HG02870 (cell line): Measurements from ENCODE around the gene SIL1.

Experiments used
- ATAC-seq: cut with Tn5 transposase; IDR thresholded peaks from one replicate; pipeline ENCODE4 v1.9.1; 2021; ENCODE audit warnings: mild to moderate bottlenecking, moderate library complexity; ENCODE audit not compliant: unreplicated experiment

SIL1 gene

DNA sequence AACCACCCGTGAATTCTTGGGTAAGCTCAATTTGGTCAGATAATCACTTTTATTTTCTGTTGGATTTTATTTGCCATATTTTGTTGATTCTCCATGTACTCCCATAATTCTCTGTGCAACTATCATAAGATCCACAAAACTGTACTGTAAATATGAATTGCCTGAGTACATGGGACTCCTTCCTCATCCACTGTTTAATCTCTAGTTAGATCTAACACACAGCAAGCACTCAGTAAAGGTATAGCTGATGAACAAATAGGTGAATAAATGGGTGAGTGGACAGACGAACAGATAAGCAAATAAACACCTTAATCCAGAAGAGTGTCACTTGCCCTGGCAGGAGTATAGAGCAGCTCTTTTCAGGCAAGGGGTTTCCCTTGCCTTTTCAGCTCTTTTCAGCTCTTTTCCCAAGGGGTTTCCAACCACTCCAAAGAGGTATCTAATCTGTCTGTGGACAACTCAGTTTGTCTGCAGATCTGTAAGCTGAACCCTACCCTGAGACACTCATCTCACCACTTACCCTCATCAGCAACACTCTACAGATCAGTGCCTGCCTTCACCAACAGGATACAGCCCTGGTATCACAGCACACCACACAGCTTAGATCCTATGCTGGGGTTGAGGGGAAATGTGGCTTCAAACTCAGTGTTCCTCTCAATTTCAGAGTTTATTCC, 51.2 kb downstream of the SIL1 start:
- no peak for ATAC-seq

DNA sequence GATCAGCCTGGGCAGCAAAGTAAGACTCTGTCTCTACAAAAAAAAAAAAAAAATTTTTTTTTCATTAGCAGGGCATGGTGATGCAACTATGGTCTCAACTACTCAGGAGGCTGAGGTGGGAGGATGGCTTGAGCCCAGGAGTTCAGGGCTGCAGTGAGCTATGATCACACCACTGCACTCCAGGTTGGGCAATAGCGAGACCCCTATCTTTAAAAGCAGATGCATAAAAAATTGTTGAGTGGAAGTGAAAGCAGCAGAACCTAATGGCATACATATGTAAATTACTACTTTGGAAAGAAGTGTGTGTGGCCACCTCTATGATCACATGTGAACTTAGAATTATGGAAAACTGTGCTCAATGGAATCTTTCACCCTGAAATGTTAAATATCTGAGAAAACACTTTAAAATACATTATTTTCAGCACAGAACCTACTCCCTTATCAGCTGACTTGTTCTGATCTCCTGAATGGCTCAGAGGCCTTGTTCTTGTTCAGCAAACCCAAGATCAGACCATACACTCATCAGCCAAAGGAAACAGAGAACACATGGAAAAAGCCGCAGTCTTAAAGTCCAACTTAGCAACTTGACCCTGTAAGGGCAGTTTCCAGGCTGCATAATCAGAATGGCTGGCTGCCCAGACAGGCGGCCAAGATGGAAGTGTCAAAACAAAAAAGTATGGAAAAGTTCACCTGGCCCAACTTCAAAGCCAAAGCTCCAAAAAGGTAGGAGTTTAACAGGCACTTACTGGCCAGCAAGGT, 56.5 kb downstream of the SIL1 start:
- ATAC-seq = no peak

DNA sequence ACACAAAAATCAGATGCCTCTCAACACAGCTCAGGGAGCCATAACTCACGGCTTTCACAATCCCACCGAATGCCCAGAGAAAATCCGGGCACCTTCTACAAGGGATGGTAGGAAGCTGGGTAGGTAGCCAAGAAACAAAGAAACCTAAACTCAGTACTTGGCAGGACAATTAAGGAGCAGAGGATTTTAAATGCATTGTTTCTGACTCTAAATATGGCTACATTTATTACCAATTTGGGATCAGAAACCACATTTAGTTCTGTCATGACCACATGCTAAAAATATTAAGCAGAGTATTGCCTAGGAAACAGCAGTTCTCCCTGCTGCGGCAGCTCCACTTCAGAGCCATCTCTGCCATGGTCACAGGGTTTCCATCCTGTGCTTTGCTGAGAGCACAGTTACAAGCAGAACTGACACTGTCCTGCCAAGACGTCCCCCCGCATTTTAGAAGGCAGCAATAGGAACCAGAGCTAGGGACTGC, 57.5 kb downstream of the SIL1 start:
- ATAC-seq = no peak

DNA sequence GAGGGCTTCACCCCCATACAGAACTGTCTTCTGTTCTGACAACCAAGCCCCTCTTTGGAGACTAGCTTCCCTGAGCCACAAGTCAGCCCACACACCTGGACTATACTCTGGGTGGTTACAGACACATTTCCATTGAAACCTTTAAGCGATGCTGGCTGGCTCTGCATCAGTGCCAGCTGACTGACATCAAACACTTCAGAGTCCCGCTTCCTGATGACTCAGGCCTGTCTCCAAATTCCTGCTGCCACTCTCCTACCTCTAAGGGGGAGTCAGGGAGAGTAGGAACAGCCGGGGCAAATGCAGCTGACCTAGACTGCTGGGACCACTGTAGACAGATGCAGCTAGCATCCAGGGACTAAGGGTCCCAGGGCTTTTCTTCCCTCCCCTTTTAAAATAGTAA, 59.4 kb downstream of the SIL1 start:
- no peak for ATAC-seq

DNA sequence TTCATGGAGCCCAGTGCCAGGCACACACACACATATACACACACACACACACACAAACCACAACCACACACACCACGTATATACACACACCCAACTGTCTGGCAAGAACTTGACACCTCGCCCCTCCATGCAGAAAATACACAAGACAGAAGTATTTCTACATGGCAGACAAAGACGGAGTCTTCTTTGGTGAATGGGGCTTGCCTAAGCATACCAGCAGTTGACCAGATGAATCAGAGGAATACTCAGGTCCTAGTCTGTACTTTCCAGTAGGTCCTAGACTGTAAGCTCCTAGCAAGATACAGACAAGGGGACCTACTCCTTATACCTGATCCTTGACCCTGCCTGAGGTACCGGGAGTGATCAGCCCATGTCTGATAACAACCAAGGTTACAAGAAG, 60.1 kb downstream of the SIL1 start:
- no peak for ATAC-seq

DNA sequence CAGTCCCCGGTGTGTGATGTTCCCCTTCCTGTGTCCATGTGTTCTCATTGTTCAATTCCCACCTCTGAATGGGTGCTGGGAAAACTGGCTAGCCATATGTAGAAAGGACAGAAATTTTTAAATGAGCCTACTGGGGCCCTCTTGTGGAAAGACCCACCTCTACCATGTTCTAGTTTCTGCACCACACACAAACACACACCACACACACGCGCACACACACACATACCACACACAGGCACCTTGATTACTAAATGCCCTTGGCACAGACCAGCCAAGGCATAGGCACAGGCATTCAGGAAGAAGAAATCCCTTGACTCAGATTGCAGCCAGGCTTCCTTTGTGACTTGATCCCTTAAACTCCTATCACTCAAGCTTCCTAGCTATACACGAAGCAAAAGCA, 60.5 kb downstream of the SIL1 start:
- no peak for ATAC-seq

DNA sequence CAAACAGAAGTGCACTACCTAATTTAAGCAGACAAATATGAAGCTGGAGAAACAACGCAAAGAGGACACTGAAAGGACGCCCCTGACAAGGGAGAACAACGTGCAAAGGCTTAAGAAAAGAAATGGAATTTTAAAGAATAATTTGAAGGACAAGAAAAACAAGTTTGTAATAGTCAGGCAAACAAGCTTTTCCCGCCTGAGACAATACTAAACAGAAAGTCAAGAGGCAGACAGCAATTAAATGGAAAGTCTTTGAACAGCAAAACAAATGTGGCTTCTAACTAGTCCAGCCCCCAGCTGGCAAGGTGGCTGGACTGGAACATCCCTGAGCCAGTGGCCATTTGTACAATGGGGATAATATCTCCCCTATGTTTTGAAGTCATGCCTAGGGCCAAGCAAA, 63.3 kb downstream of the SIL1 start:
- no peak for ATAC-seq

DNA sequence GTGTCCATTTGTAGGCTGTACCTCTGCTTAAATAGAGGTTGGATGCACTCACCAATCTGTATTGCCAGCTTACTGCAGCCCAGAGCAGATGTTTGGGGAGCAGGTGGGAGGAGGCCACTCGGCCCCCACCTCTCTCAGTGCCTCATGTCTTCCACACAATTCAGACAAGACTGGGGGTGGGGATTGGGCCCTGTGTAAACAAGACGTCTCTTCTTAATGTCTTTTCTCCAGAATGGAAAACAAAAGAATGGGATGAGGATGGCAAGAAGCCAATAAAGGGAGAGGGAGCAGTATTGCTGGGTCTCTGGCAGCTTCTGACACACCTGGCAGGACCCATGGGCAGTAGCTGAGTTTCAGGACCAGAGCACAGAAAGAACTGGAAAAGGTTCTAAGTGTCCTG, 64.9 kb downstream of the SIL1 start:
- no peak for ATAC-seq

DNA sequence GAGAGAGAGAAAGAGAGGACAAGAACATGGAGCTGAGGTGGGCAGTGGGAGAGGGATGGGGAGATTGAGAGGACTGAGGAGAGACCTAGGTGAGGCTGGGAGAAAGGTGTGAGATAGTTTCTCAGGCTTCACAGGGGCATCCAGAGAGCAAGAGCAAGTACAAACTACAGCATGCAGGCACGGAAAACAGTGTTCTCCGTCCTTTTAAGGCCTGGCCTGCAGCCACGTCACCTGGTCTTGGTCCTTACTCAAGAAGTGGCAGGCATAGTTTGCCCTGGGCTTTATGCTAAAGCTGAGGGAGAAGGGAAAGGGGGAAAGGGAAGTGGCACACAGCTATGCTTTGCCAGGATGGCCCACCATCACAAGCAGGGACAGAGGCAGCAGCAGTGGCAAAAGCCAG, 65.7 kb downstream of the SIL1 start:
- no peak for ATAC-seq

DNA sequence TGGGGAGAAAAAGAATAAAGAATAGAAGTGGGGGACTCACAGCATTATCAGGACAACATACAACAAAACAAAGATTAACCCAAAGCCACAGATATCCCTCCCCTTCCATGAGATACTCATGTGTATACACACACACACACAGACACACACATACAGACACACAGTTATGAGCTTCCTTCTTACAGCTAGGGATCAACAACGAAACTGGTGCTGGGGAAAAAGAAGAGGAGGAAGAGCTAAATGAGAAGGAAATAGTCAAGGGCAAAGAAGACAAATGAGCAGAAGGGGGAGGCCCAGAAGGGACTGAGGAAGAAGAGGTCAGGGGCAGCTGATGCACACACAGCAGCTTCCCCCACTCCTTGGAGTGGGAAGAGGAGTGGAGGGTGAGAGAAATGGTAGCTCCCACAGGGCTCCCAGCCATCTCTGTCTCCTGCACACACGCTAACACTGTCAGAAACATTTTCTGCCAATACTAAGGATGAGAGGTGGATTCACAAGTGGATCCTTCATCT, 66.2 kb downstream of the SIL1 start:
- ATAC-seq = no peak

DNA sequence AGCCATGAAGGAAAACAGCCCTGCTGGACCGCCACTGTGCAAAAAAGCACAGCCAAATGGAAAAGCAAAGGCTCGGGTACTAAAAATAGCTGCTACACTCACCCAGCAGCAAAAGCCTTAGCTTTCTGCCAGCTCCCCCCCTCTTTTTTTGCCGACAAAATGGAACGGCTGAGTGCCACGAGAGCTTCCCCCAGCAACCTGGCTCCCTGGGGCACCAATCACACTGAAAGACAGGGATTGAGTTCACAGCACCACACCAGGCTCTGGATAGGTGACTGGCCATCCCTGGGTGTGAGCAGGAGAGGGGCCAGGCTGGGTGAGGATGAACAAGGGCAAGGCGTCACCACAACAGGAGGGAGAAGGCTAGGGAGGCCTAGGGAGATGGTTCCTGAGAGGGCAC, 66.7 kb downstream of the SIL1 start:
- no peak for ATAC-seq

DNA sequence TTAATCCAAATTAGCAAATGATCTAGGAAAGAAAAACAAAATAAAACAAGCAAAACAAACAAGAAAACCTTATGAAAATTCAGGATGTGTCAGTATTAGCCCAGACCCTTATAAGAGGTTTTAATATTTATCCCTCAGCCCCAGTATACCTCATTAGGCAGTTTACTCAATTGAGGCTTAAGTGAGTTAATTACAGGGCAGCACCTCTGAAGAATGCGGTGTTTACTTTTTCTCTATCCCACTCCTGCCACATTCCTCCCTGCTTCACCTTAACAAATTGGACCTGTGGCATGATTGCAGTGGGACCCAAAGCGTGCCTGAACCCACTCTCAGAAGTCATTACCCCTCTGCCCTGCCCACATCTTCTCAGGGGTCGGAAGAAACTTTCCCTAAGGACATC, 67.1 kb downstream of the SIL1 start:
- ATAC-seq = no peak

DNA sequence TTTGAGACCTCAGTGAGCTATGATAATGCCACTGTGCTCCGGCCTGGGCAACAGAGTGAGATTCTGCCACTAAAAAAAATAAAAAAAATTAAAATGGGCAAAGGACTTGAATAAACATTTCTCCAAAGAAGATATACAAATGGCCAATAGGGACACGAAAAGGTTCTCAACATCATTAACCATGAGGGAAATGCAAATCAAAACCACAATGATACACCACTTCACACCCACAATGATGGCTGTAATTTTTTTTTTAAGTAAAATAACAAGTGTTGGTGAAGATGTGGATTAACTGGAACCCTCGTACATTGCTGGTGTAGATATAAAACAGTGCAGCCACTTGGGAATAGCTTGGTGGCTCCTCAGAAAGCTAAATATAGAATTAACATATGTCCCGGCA, 68.0 kb downstream of the SIL1 start:
- ATAC-seq = no peak

DNA sequence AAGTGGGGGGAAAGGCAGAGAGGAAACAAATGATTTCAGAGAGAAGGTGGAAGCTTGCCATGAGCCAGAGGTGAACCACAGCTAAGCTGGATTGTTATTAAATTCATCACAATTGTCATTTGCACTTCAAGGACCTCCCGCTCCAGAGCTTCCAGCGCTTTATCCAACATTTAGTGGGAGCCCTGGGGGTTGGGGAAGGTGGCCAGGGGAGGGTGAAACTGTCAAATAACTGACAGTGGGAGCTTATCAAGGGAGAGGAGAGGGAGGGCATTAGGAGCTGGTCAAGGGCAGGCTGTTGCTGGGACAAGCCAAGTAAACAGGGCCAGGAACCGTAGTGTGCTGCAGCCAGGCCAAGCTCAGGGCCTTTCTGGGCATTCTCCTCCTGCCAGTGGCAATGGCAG, 71.5 kb downstream of the SIL1 start:
- no peak for ATAC-seq

DNA sequence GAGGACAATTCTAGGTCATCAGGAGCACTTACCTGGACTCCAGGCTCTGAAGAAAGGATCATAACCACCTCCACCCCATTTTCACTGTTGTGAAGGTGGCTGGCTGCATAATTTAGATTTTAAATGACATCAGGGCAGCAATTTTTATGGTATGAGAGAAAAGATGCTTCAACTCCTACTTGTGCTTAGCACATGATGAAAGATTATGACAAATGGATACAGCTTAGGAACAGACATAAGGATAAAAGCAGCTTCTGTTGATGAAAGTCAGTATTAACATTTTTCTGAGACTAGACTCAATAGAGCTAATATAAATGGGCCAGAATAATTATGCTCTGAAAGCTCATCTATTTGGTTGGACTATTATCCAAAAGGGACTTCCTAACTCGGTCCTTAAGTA, 72.2 kb downstream of the SIL1 start:
- ATAC-seq = no peak

DNA sequence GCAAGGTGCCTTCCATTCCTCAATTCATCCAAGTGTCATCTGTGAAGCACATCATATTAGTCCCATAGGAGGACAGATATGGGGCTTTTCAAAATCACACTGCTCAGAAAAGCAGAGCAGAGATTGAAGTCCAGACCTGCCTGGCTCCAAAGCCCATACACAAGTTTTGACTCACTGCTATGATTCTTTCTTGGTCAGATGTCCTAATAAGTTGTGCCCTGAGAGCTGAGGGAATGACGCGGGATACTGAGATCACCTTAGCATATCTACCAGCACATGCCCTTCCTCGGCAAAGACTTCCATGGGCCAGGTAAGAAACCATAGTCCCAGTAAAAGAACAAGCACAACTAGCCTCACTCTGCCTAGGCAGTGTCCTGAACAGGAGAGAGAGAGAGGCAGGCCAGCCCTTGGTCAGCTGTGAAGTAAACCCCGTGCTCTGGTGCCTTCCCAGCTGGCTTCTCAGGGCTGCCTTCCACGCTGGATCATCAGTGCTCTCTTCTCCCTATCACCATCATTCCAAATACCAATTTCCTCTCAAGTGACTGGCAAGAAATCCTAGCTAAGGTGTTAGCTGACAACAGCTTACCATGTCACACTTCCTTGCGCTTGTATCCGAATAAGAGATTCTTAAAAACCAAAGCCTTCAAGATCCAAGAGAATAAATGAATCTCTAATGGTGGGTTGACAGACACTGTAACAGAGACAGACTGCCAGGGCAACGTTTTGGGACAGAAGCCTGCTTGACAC, 73.2 kb downstream of the SIL1 start:
- ATAC-seq = no peak

DNA sequence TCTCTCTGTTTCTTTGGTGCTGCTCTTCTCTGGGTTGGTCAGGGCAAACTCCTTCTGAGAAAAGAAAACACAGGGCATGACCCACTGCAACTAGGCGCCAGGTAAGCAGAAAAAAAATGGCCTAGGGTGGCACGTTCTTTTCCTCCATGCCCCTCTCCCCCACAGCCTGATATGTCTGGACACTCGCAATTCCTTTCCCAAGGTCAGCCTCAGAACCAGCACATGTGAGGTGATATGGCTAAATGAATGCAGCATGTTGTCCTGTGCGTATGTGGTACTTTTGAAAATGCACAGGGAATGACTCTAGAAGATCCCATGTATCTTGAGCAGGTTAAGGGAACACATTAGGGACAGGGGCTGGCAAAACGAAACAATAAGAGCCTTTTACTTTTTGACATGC, 77.0 kb downstream of the SIL1 start:
- no peak for ATAC-seq

DNA sequence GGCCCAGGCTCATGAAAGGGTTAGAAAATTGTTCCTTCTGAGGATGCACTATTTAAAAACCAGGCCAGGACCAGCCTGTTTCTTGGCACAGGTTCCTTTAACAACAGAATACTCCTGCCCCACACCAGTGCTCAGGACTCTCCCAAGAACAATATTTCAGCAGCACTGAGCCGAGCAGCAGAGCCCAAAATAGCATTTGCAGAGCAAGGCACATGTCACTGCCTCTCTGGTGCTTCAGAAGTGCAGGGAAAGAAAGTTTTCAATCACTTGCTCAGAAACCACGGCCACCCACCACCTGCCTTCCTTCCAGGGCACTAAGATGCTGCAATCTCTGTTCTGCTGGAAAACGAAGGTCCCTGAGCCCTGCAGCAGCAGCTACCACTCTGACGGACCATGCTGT, 77.6 kb downstream of the SIL1 start:
- no peak for ATAC-seq

DNA sequence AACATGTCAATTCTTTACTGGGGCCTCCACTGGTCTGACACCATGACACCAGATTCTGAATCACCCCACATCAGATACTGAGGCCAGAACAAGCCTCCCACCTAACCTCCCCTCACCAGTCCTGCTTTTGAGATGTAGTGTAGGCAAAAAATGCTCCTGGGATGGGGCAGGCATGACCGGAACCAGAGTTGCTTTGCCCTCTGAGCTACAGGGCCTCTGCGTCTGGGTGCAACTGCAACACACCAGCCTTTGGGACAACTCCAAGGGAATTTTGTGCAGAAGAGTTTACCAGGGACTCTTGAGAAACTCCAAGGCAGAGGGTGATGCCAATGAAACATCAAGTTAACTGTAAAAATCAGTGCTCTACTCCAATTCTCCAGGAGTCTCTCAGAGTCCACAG, 79.4 kb downstream of the SIL1 start:
- no peak for ATAC-seq

DNA sequence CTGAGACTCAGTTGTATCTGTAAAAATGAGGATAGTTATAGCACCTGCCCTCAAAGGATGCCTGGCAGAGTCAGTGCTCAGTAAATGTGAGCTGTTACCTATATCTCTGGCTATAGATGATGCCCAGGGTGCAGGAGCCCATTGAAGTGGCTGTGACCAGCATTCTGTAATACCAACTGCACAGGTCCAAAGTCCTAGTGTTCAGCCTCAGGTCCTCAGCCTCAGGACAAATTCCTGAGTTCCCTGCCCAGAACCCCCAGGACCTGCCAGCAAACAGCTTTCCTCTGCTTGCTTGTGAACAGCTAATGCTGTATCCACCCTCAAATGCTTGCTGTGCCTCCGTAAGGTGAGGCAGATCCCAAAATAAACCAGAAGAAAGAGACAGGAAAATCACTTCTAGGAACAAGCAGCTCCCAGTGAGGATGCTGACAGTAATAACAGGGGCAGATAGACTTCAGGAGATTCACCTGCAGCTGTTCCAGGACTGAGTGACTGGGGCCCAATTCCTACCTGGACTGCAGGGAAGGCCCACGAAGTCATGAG, 80.8 kb downstream of the SIL1 start:
- no peak for ATAC-seq

DNA sequence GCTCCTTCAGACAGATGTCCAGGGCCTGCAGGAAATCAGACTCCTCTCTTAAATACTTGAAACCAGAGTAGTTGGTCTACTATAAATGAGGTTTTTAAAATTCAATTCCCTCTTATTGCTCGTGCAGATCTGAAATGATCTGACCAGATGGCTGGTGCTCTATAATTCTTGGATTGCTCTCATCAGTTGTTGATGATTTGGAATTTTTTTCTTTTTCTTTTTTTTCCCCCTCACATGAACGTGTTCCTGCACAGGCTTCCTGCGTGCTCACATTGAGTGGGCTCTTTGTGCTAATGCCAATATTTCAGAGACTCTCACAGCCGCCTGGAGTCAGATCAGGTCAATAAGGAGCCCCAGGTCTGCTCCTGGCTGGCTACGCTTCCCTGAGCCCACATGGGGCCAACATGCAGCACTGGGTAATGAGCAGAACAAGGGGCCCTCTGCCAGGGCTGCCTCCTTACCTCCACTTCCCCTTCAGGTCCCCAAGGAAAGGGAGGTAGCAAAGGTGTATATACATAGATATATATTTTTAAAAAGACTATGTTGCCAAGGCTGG, 82.0 kb downstream of the SIL1 start:
- ATAC-seq = no peak
